K562 (cell line): ENCODE data around the gene CNTN5. TPM values are rescaled to one million over a fixed set of nuclear protein-coding genes. Genes with fewer than 3 reads are reported as not detected.

Experiments
- ATAC-seq: fragments of 200-7000 bp; cut with Tn5 transposase; 3 replicates; pipeline ENCODE4 v1.9.1; 2020; ENCODE audit warnings: moderate library complexity
- BruUV-seq: library from RNA; stranded (reverse); fragments of 400-500 nt; replicated peaks from 2 replicates; lab custom pipeline; 2021; lab: Mats Ljungman, UMichigan
- CTCF ChIA-PET: fragments of 300-600 bp; formaldehyde crosslinking; extraction: SDS; loops from one replicate; lab custom pipeline; 2021; ENCODE audit warnings: low intra/inter-chr PET ratio; lab: Yijun Ruan, JAX
- POLR2A ChIA-PET: fragments of 300-600, 350-650 bp; sonication (Branson Sonifier 250); formaldehyde crosslinking; extraction: SDS; loops from one replicate; lab custom pipeline; 2021; ENCODE audit warnings: antibody characterized with exemption, inconsistent platforms; lab: Yijun Ruan, JAX
- DNase-seq, 4 experiments: peaks; one replicate each; pipeline versions ENCODE4 v3.0.0 to v3.0.0-alpha.2; 2011 to 2018; ENCODE audit warnings: low spot score in 3 of 4, mixed read lengths in 3 of 4; ENCODE audit errors: extremely low read depth in 1 of 4
- FAIRE-seq: peaks from 2 replicates; lab custom pipeline; 2011; peaks lifted over from hg19 to GRCh38; lab: Jason Lieb, UNC
- H2AFZ ChIP-seq: 2 replicates; pipeline ENCODE4 v1.6.0; 2011; ENCODE audit warnings: low read depth, low read length, control low read depth, inconsistent platforms
- H3K27ac ChIP-seq: fragments of 200-600 bp; 3 replicates; pipeline ENCODE4 v1.8.0; 2011; ENCODE audit warnings: low read depth, mild to moderate bottlenecking, control low read depth, inconsistent platforms, low read length, moderate library complexity, mixed read lengths; ENCODE audit errors: extremely low read depth
- H3K27me3 ChIP-seq, 2 experiments: fragments of 300-600 bp in 1 of 2; 2 replicates in 1 of 2; 3 replicates in 1 of 2; pipeline versions ENCODE4 v1.6.0 to v1.8.0; 2011; ENCODE audit warnings: inconsistent platforms in 2 of 2, low read length in 2 of 2, mild to moderate bottlenecking in 1 of 2, mixed read lengths in 1 of 2, moderate library complexity in 1 of 2; ENCODE audit not compliant: control insufficient read depth in 2 of 2, insufficient read depth in 2 of 2
- H3K36me3 ChIP-seq: fragments of 300-600 bp; 3 replicates; pipeline ENCODE4 v1.8.0; 2011; ENCODE audit warnings: mild to moderate bottlenecking, low read length, inconsistent platforms; ENCODE audit not compliant: control insufficient read depth, insufficient read depth
- H3K4me1 ChIP-seq, 2 experiments: fragments of 200-600 bp in 1 of 2; replicated peaks in 1 of 2; 2 replicates in 1 of 2; 3 replicates in 1 of 2; pipeline versions ENCODE4 v1.5.1 to v1.8.0; 2011; ENCODE audit warnings: inconsistent platforms in 2 of 2, low read length in 2 of 2, mild to moderate bottlenecking in 1 of 2, mixed read lengths in 1 of 2, moderate library complexity in 1 of 2; ENCODE audit not compliant: control insufficient read depth in 2 of 2, insufficient read depth in 2 of 2
- H3K4me2 ChIP-seq: 2 replicates; pipeline ENCODE4 v1.6.1; 2011; ENCODE audit warnings: low read length, control low read depth, inconsistent platforms, mixed read lengths; ENCODE audit not compliant: insufficient read depth
- H3K4me3 ChIP-seq: fragments of 200-600 bp; sonication (generic), shearing (Covaris generic); 2 replicates; pipeline ENCODE4 v1.5.1; 2016; ENCODE audit warnings: control low read depth, inconsistent platforms
- H3K79me2 ChIP-seq: fragments of 200-600 bp; 3 replicates; pipeline ENCODE4 v1.8.0; 2011; ENCODE audit warnings: low read length, inconsistent platforms; ENCODE audit not compliant: control insufficient read depth, insufficient read depth
- H3K9ac ChIP-seq, 2 experiments: 2 replicates each; pipeline versions ENCODE4 v1.6.0 to v1.6.1; 2011; ENCODE audit warnings: low read depth in 2 of 2, low read length in 2 of 2, control low read depth in 1 of 2, inconsistent platforms in 1 of 2, mild to moderate bottlenecking in 1 of 2, mixed read lengths in 1 of 2; ENCODE audit not compliant: insufficient read depth in 1 of 2
- H3K9me1 ChIP-seq: one replicate; pipeline ENCODE4 v1.6.0; 2011; ENCODE audit warnings: inconsistent platforms, mild to moderate bottlenecking, low read length, moderate library complexity; ENCODE audit not compliant: control insufficient read depth, insufficient read depth
- H3K9me3 ChIP-seq: replicated peaks from 2 replicates; pipeline ENCODE4 v1.5.1; 2011; ENCODE audit warnings: low read depth, low read length, inconsistent platforms; ENCODE audit not compliant: control insufficient read depth, insufficient read depth
- H4K20me1 ChIP-seq: replicated peaks from 2 replicates; pipeline ENCODE4 v1.6.1; 2011; ENCODE audit warnings: low read length, inconsistent platforms, mixed read lengths; ENCODE audit not compliant: control insufficient read depth, insufficient read depth
- NR0B1 ChIP-seq: fragments of 450-650 bp; IDR thresholded peaks from one replicate; pipeline ENCODE4 v1.6.1; 2018; ENCODE audit warnings: mild to moderate bottlenecking, moderate library complexity; ENCODE audit not compliant: partially characterized antibody
- PATZ1 ChIP-seq: fragments of 250-450 bp; sonication (Bioruptor Pico); IDR thresholded peaks from 2 replicates; pipeline ENCODE4 v1.5.0; 2020; ENCODE audit warnings: mild to moderate bottlenecking, borderline replicate concordance
- POLR2B ChIP-seq: fragments of 450-650 bp; IDR thresholded peaks from 2 replicates; pipeline ENCODE4 v1.6.1; 2018; ENCODE audit warnings: low read depth; ENCODE audit not compliant: partially characterized antibody
- ZNF316 ChIP-seq: fragments of 450-650 bp; IDR thresholded peaks from 2 replicates; pipeline ENCODE4 v1.6.1; 2016
- ZNF699 ChIP-seq: fragments of 250-450 bp; sonication (Bioruptor Pico); IDR thresholded peaks from 2 replicates; pipeline ENCODE4 v1.8.0; 2021; ENCODE audit warnings: mild to moderate bottlenecking, moderate library complexity; ENCODE audit not compliant: insufficient replicate concordance
- WGBS: fragments of 100-300 bp; shearing (Covaris generic); methylation state at CpG from one replicate; pipeline ENCODE4 v1.1.6; 2016; ENCODE audit warnings: low coverage, mixed read lengths; ENCODE audit not compliant: insufficient coverage; ENCODE audit errors: missing lambda C conversion rate; 5-methylcytosine and 5-hydroxymethylcytosine counted together
- in situ Hi-C: fragments of 300-500 bp; cut with MboI; formaldehyde crosslinking; loops from 4 replicates; pipeline ENCODE4 v1.15.0; 2018; ENCODE audit warnings: inconsistent platforms, mixed read lengths
- intact Hi-C: fragments of 100-400 bp; cut with micrococcal nuclease; formaldehyde crosslinking; loops from 2 replicates; pipeline ENCODE4 v1.14.2; 2022
- polyA plus RNA-seq, 8 experiments: library from polyadenylated mRNA; depleted of rRNA in 4 of 8; stranded (reverse) in 5 of 8; unstranded in 3 of 8; fragments of >200 nt; fragmentation: Nextera tagmentation in 2 of 8; fragmentation: Illumina TruSeq in 1 of 8; extraction: Ambion mirVana in 2 of 8; extraction: Trizol in 1 of 8; gene quantifications; 2 replicates each; pipeline versions ENCODE4 v1.2.1 to v1.2.3, GENCODE V29; 2011 to 2014; ENCODE audit warnings: inconsistent platforms in 1 of 8, missing spikeins in 1 of 8
- total RNA-seq, 7 experiments: library from RNA; depleted of rRNA in 6 of 7; stranded (reverse); fragments of >200 nt in 6 of 7; fragmentation: Illumina TruSeq in 2 of 7; extraction: Trizol in 2 of 7; gene quantifications; 2 replicates each; pipeline versions ENCODE4 v1.2.1 to v1.2.3, GENCODE V29; 2011 to 2021; ENCODE audit warnings: low replicate concordance in 1 of 7
- TF ChIP-seq, protein P1 (sequence below): sonication (generic); formaldehyde crosslinking; IDR thresholded peaks from 2 replicates; pipeline ENCODE4 v1.8.0; 2023; ENCODE audit warnings: missing genetic modification reagents, mild to moderate bottlenecking, borderline replicate concordance
- TF ChIP-seq, protein P2 (sequence below): fragments of 150-350 bp; IDR thresholded peaks from 2 replicates; pipeline ENCODE4 v1.6.1; 2014; ENCODE audit warnings: low read depth, mild to moderate bottlenecking, low read length, borderline replicate concordance

CNTN5 gene
- total and polyA plus RNA-seq, 9 of the 15 experiments (the other 6 are each of a cell fraction or from before 2014, with no cell fraction given), result 0.03 TPM; not detected in 8

DNA sequence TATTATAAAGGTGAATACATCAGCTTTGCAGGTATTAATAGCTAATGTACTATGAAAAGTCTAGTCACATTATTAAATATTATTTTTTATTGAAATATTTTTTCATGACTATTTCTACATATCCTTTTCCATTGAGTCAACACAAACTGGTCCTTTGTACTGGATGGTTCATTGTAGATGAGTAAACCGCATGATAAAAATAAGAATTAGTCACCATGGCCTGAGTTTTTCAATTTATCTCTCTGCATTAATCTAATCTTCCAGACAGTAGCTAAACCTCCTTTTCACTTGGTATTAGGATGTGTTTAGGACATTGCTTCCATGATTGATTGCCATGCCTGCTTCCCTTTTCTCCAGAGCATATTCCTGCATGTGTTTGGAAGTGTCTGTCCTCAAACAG is 1227.0 kb downstream of the CNTN5 start:
- in situ Hi-C loops (no loop called here), intact Hi-C loops (no loop called here)
- H3K36me3 ChIP-seq, result no peaks in the 10 kb centered on the region
- no TSS peak for BruUV-seq
- FAIRE-seq (no peak), ATAC-seq (no peak), DNase-seq (no peak)
- POLR2A ChIA-PET, result no interaction called here
- H3K9me1 ChIP-seq, result no peaks in the 10 kb centered on the region
- no peak overlapping the region for H3K9ac ChIP-seq
- H3K27ac ChIP-seq, result no peak overlapping the region
- no peaks in the 10 kb centered on the region for H3K79me2 ChIP-seq
- no peak overlapping the region for H2AFZ ChIP-seq
- no peak overlapping the region for H3K4me2 ChIP-seq
- WGBS, result 0% methylated on average over 1 of the region's 1 CpG
- H3K4me1 ChIP-seq, result no peaks in the 10 kb centered on the region
- H3K27me3 ChIP-seq, result no peaks in the 10 kb centered on the region
- H4K20me1 ChIP-seq, result no peaks in the 10 kb centered on the region
- H3K4me3 ChIP-seq, result no peak overlapping the region
- CTCF ChIA-PET, result no interaction called here
- H3K9me3 ChIP-seq, result no peaks in the 10 kb centered on the region; the same call in 1 of the 2 replicates
- no peak for TF ChIP-seq ZNF316
- TF ChIP-seq, protein P1, sequence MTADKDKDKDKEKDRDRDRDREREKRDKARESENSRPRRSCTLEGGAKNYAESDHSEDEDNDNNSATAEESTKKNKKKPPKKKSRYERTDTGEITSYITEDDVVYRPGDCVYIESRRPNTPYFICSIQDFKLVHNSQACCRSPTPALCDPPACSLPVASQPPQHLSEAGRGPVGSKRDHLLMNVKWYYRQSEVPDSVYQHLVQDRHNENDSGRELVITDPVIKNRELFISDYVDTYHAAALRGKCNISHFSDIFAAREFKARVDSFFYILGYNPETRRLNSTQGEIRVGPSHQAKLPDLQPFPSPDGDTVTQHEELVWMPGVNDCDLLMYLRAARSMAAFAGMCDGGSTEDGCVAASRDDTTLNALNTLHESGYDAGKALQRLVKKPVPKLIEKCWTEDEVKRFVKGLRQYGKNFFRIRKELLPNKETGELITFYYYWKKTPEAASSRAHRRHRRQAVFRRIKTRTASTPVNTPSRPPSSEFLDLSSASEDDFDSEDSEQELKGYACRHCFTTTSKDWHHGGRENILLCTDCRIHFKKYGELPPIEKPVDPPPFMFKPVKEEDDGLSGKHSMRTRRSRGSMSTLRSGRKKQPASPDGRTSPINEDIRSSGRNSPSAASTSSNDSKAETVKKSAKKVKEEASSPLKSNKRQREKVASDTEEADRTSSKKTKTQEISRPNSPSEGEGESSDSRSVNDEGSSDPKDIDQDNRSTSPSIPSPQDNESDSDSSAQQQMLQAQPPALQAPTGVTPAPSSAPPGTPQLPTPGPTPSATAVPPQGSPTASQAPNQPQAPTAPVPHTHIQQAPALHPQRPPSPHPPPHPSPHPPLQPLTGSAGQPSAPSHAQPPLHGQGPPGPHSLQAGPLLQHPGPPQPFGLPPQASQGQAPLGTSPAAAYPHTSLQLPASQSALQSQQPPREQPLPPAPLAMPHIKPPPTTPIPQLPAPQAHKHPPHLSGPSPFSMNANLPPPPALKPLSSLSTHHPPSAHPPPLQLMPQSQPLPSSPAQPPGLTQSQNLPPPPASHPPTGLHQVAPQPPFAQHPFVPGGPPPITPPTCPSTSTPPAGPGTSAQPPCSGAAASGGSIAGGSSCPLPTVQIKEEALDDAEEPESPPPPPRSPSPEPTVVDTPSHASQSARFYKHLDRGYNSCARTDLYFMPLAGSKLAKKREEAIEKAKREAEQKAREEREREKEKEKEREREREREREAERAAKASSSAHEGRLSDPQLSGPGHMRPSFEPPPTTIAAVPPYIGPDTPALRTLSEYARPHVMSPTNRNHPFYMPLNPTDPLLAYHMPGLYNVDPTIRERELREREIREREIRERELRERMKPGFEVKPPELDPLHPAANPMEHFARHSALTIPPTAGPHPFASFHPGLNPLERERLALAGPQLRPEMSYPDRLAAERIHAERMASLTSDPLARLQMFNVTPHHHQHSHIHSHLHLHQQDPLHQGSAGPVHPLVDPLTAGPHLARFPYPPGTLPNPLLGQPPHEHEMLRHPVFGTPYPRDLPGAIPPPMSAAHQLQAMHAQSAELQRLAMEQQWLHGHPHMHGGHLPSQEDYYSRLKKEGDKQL (CRISPR knock-in tag), result no peak
- TF ChIP-seq, protein P2, sequence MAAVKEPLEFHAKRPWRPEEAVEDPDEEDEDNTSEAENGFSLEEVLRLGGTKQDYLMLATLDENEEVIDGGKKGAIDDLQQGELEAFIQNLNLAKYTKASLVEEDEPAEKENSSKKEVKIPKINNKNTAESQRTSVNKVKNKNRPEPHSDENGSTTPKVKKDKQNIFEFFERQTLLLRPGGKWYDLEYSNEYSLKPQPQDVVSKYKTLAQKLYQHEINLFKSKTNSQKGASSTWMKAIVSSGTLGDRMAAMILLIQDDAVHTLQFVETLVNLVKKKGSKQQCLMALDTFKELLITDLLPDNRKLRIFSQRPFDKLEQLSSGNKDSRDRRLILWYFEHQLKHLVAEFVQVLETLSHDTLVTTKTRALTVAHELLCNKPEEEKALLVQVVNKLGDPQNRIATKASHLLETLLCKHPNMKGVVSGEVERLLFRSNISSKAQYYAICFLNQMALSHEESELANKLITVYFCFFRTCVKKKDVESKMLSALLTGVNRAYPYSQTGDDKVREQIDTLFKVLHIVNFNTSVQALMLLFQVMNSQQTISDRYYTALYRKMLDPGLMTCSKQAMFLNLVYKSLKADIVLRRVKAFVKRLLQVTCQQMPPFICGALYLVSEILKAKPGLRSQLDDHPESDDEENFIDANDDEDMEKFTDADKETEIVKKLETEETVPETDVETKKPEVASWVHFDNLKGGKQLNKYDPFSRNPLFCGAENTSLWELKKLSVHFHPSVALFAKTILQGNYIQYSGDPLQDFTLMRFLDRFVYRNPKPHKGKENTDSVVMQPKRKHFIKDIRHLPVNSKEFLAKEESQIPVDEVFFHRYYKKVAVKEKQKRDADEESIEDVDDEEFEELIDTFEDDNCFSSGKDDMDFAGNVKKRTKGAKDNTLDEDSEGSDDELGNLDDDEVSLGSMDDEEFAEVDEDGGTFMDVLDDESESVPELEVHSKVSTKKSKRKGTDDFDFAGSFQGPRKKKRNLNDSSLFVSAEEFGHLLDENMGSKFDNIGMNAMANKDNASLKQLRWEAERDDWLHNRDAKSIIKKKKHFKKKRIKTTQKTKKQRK, result no peak
- TF ChIP-seq PATZ1 (CRISPR knock-in tag), result no peak
- TF ChIP-seq ZNF699 (CRISPR knock-in tag), result no peak
- TF ChIP-seq POLR2B, result no peak
- no peak for TF ChIP-seq NR0B1
